Esophagus (tissue), 2 donors: ENCODE results near the gene ATP8A1. TPM values are rescaled to one million over a fixed set of nuclear protein-coding genes. Genes with fewer than 3 reads are reported as not detected.

Source experiments
- H3K27ac ChIP-seq, 2 donors: one replicate each; pipeline ENCODE4 v1.5.1; 2013; ENCODE audit warnings: low read depth in 2 of 2, mild to moderate bottlenecking in 2 of 2, inconsistent platforms in 1 of 2, low read length in 1 of 2, moderate library complexity in 1 of 2
- H3K27me3 ChIP-seq, 2 donors: one replicate each; pipeline ENCODE4 v1.6.1; 2013; ENCODE audit warnings: low read length in 2 of 2, control low read depth in 1 of 2, mild to moderate bottlenecking in 1 of 2; ENCODE audit not compliant: insufficient read depth in 2 of 2, control insufficient read depth in 1 of 2
- H3K36me3 ChIP-seq, 2 donors: one replicate each; pipeline ENCODE4 v1.6.1; 2013; ENCODE audit warnings: low read length in 1 of 2; ENCODE audit not compliant: control insufficient read depth in 2 of 2, insufficient read depth in 2 of 2
- H3K4me1 ChIP-seq, 2 donors: one replicate each; pipeline ENCODE4 v1.6.1; 2013; ENCODE audit warnings: low read length in 1 of 2; ENCODE audit not compliant: control insufficient read depth in 2 of 2, insufficient read depth in 2 of 2
- H3K4me3 ChIP-seq, 2 donors: one replicate each; pipeline ENCODE4 v1.5.1; 2013; ENCODE audit warnings: low read length in 2 of 2, mild to moderate bottlenecking in 2 of 2, low read depth in 1 of 2, moderate library complexity in 1 of 2
- H3K9me3 ChIP-seq, 2 donors: one replicate each; pipeline ENCODE4 v1.6.1; 2013; ENCODE audit warnings: mild to moderate bottlenecking in 2 of 2, low read depth in 1 of 2, low read length in 1 of 2, moderate library complexity in 1 of 2; ENCODE audit not compliant: control insufficient read depth in 2 of 2, insufficient read depth in 1 of 2
- WGBS, 2 donors: extraction: QIAGEN DNeasy Blood & Tissue Kit; methylation state at CpG; one replicate each; pipeline ENCODE4 v1.1.7; 2013; 5-methylcytosine and 5-hydroxymethylcytosine counted together
- polyA plus RNA-seq, 2 donors: library from polyadenylated mRNA; stranded (reverse); fragments of 200-250 nt; gene quantifications; one replicate each; pipeline ENCODE4 v1.2.3, GENCODE V29; 2013
- donor health status: healthy with polysubstance abuse.
- donor health status: Bipolar disorder and iron deficiency.

Gene ATP8A1
- polyA plus RNA-seq, 2 donors = 1.2 to 2.5 TPM

DNA sequence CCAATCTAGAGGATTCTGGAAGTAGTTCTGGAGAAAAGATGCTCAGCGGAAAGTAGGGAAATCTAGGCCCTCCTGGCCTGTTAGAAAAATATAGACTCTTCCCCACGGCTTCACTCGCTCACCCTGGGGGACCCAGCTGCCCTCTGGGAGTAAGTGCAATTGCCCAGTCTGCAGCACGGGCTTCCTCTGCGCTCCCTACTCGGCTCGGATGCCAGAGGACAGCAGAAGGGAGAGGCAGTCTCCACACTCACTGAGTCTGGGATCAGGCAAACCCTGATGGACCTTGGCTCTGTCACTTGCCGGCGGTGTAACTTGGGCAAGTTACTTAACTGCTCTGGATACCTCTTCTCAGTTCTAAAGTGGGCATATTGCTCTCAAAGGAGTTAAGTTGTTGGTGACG is 257.5 kb downstream of the ATP8A1 start:
- H3K27me3 ChIP-seq = peaks cover 0 to 6% of the 10 kb centered on the region in 2 donors
- 31 to 36% methylated on average over 10 of the region's 10 CpGs for WGBS, 2 donors
- H3K4me3 ChIP-seq = no peak overlapping the region

DNA sequence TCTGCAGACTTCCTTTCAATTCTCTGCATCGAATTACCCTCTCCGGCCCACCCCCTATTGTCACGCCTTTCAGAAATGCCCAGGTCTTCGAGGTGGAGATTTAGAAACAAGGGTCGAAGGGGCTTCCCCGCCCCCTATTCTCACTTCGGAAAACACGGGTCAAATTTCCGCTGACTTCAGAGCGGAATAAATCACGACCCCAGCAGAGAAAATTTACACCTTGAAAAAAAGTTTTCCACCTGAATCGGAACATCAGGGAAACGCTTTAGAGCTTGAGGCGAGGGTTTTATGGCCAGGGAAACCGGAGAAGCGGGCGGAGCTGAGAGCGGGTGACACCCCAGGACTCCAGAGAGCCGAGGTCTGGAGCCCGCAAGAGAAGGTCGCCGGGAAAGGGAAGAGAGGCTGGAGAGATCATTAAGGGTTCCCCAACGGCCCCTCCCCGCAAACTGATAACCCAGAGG is 258.0 kb downstream of the ATP8A1 start:
- H3K4me1 ChIP-seq = peaks cover 12% of the 10 kb centered on the region in 2 donors
- H3K36me3 ChIP-seq = no peaks in the 10 kb centered on the region
- 6 to 9% methylated on average over 24 of the region's 24 CpGs for WGBS, 2 donors
- H3K27ac ChIP-seq = no peak overlapping the region
- peak overlapping the region in 1 of 2 donors; percentile 48 for H3K4me3 ChIP-seq
- no peaks in the 10 kb centered on the region for H3K9me3 ChIP-seq
- peaks cover 0 to 6% of the 10 kb centered on the region in 2 donors for H3K27me3 ChIP-seq

More for the DNA sequence above, 257.5 kb downstream of the ATP8A1 start:
- Histone ChIP-seq H3K27ac (no peak overlapping the region), H3K4me1 (peaks cover 12% of the 10 kb centered on the region in 2 donors), H3K9me3 (no peaks in the 10 kb centered on the region), H3K36me3 (no peaks in the 10 kb centered on the region)

DNA sequence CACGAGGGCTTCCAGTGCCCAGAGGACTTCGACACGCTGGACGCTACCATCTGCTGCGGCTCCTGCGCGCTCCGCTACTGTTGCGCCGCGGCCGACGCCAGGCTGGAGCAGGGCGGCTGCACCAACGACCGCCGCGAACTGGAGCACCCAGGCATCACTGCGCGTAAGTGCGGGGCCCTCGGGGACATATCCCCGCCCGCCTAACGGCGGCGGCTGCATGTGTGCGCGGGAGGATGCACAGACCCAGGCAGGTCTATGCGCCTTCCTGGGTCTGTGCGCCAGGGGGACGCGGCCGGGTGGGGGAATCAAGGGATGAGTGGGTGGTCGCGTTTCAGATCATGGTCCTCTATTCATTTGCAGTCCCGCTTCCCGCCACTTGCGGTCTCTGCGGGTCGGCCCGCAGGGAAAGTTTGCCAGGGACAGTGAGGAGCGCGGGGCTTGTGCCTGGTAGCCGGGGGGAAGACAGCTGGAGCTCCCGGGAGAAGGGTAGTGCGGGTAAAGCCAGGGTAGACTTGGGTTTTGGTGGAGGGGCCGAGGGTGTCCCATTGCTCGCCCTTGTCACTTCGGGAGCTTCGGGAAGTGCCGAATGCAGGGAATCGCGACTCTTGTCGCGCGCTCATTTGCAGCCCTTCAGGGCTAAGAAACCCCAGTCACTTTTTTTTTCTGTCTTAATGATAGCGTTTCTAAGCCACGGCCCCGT is 258.6 kb downstream of the ATP8A1 start:
- Histone ChIP-seq H3K4me3 (peak overlapping the region; percentile 37 to 48), H3K9me3 (no peaks in the 10 kb centered on the region), H3K27me3 (peaks cover 0 to 6% of the 10 kb centered on the region in 2 donors), H3K36me3 (no peaks in the 10 kb centered on the region), H3K4me1 (peaks cover 12% of the 10 kb centered on the region in 2 donors), H3K27ac (no peak overlapping the region)
- 1 to 2% methylated on average over 60 of the region's 60 CpGs for WGBS, 2 donors

DNA sequence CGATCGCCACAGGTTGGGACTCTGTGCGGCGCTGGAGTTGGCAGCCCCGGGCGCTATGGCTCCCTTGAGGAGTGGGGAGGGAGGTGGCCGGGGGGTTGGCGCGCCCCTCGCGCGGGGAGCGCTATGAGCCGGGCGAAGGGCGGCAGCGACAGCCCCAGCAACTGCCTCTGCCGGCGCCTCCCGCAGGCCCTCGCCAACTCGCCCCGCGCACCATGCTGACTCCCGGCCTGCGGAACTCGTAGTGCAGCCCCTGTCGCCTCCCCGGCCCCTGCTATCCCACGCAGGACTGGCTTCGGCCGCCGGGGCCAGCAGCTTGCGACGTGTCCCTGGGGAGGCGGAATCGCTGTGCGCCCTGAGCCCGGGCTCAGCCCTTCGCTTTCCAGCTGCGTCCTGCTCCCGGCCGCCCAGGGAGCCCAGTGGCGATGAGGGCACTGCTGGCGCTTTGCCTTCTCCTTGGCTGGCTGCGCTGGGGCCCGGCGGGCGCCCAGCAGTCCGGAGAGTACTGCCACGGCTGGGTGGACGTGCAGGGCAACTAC is 259.2 kb downstream of the ATP8A1 start:
- Histone ChIP-seq H3K9me3 (no peaks in the 10 kb centered on the region), H3K4me1 (peaks cover 12% of the 10 kb centered on the region in 2 donors)
- WGBS, 2 donors = 0 to 1% methylated on average over 50 to 52 of the region's 52 CpGs

DNA sequence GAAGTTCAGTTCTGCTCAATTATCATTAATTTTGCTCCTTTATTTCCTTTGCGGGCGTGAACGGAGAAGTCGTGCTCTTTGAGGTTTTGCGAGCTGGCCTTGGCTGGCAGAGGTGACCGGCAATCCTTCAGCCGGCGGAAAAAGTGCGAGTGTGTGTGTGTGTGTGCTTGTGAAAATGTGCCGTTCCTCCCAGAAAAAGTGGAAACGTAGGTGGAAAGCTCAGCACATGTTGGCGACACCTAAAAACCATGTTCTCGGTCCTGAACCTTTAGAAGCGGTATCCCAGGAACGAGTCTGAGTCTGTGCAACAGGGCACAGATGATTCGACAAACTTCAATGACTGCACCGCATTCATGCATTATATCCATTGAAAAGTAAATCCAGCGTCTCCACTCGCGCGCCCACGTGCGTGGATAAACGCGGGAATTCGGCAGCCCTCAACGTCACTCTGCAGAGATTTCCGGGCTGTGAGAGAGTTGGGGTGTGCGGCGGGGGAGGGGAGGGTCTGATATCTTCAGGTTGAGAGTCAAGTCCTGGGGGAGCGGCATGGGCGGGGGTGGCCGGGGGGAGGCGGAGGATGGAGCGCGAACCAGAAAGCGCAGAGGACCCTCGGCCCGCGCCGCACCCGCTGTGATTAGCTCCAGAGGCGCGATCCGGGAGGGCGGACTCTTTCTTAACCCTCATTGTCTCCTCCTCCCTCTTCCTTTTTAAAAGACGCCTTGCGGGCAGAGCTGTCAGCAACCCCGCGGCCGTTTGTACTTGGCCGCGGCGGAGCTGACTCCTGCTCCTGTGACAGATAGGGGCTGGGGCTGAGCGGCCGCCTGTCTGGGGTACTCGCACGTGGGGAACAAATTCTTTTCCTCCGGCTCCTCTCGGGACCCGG is 259.9 kb downstream of the ATP8A1 start, which contains the start of gene SHISA3:
Gene SHISA3 (plus strand): TSS at position 737 of the 883 bp plus-strand sequence. CDS start 569 bp downstream, outside the sequence.
- H3K27me3 ChIP-seq = peaks cover 0 to 6% of the 10 kb centered on the region in 2 donors
- H3K27ac ChIP-seq = no peak within 1 kb of the TSS
- H3K4me3 ChIP-seq = peak within 1 kb of the TSS; percentile 37 to 48
- H3K4me1 ChIP-seq = peaks cover 12% of the 10 kb centered on the region in 2 donors
- H3K9me3 ChIP-seq = no peaks in the 10 kb centered on the region
- H3K36me3 ChIP-seq = no peaks in the 10 kb centered on the region
- 7 to 9% methylated on average over 57 to 61 of the region's 61 CpGs for WGBS, 2 donors

More for the DNA sequence above, 259.2 kb downstream of the ATP8A1 start:
- Histone ChIP-seq H3K4me3 (peak overlapping the region; percentile 37 to 48), H3K36me3 (no peaks in the 10 kb centered on the region), H3K27ac (no peak overlapping the region), H3K27me3 (peaks cover 0 to 6% of the 10 kb centered on the region in 2 donors)

DNA sequence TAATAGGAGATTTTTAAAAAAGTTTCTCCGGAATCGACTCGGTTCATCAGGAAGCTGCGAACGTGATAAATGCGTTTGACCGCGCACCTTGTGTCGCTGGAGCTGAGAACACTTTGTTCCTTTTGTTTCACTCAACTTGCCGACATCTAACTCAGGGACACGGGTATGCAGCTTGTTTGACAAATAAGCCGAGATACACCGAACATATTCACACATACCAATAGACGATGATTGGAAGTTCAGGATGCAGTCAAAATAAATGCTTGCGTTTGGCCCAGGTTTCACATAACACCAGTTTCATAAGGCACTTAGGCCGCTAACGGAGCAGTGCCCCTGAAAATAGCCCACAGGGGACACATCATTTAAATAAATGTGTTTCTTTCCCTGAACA is 260.5 kb downstream of the ATP8A1 start:
- H3K4me3 ChIP-seq = no peak overlapping the region
- no peaks in the 10 kb centered on the region for H3K36me3 ChIP-seq
- peaks cover 12% of the 10 kb centered on the region in 2 donors for H3K4me1 ChIP-seq
- WGBS, 2 donors = 47 to 56% methylated on average over 17 of the region's 17 CpGs
- H3K27me3 ChIP-seq = peaks cover 0 to 6% of the 10 kb centered on the region in 2 donors
- no peaks in the 10 kb centered on the region for H3K9me3 ChIP-seq
- no peak overlapping the region for H3K27ac ChIP-seq

DNA sequence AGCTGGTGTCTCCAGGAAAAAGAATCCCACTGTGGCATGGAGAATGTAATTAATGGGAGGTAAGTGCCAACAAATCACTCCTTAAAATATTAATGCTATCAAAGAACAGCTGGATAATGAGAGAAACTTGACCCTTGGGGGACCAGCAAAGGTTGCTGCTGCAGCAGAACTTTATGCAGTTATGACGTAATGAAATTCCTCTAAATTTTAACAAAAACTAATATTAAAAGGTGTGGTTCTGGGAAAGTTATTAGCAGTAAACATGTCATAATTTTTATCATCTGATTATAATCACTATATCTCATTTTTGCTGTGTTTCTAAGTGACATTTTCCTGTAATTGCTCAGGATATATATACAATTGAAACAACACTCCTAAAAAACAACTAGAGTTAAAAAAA is 261.3 kb downstream of the ATP8A1 start:
- Histone ChIP-seq H3K27me3 (peaks cover 0 to 6% of the 10 kb centered on the region in 2 donors), H3K27ac (no peak overlapping the region), H3K36me3 (no peaks in the 10 kb centered on the region), H3K4me3 (no peak overlapping the region), H3K4me1 (peaks cover 12% of the 10 kb centered on the region in 2 donors), H3K9me3 (no peaks in the 10 kb centered on the region)
- 89 to 94% methylated on average over 1 of the region's 1 CpG for WGBS, 2 donors

DNA sequence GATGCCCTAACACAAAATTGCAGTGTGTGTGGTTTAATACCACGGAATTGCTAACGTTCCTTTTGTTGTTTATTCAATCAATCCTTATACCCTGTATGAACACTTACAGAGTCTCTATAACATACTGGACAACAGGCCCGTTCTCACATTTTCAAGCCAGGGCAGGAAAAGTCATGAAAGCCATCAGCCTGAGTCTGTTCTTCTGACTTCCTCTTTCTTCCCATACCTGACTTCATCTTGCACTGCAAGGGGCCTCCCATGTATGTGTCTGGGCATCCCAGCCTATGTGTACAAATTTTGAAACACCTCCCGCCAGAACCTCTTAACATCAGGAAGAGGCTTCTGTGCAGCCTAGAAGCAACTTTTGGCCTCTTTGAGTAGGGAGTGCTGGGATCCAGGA is 264.5 kb downstream of the ATP8A1 start:
- H3K9me3 ChIP-seq = no peaks in the 10 kb centered on the region
- H3K4me1 ChIP-seq = peaks cover 5% of the 10 kb centered on the region in 2 donors
- 88% methylated on average over 4 of the region's 4 CpGs for WGBS, 2 donors
- H3K4me3 ChIP-seq = no peak overlapping the region
- peaks cover 0 to 6% of the 10 kb centered on the region in 2 donors for H3K27me3 ChIP-seq
- H3K36me3 ChIP-seq = no peaks in the 10 kb centered on the region
- H3K27ac ChIP-seq = no peak overlapping the region

DNA sequence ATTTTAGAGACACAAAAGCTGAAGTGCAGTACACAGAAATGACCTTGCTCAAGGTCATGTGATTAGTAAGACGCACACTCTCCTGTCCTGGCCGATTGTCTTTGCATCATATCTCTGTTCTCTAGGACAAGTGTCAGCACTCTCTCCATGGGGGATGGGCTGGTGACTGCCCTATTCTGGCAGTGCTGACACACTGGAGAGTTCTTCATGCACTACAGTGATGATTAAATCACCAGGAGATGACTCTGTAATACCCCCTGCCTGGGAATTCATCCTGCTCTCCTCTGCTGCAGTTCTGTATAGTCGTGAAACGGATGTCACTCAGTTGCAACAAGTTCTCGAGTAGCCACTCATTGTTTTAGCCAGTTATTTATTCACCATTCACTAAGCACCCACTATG is 264.9 kb downstream of the ATP8A1 start:
- H3K4me3 ChIP-seq = no peak overlapping the region
- no peaks in the 10 kb centered on the region for H3K36me3 ChIP-seq
- H3K27me3 ChIP-seq = peaks cover 0 to 2% of the 10 kb centered on the region in 2 donors
- 55 to 61% methylated on average over 5 of the region's 5 CpGs for WGBS, 2 donors
- no peaks in the 10 kb centered on the region for H3K9me3 ChIP-seq
- H3K27ac ChIP-seq = no peak overlapping the region
- H3K4me1 ChIP-seq = peaks cover under 1 to 4% of the 10 kb centered on the region in 2 donors
